Ishikawa (cell line): Measurements from ENCODE around the gene C13orf46.

Experiments
- CEBPB ChIP-seq: IDR thresholded peaks from 2 replicates; pipeline ENCODE4 v1.6.1; 2012
- CREB1 ChIP-seq: IDR thresholded peaks from 2 replicates; pipeline ENCODE4 v1.6.1; 2012; ENCODE audit warnings: low read depth
- TCF12 ChIP-seq: IDR thresholded peaks from 2 replicates; pipeline ENCODE4 v1.6.1; 2012; ENCODE audit warnings: low read depth

GRCh38 chr13:114010401-114011101 lies 36.7 kb upstream of the C13orf46 start:
- no peak for TF ChIP-seq TCF12
- no peak for TF ChIP-seq CEBPB
- no peak for TF ChIP-seq CREB1
